Measurements from ENCODE around the gene SORCS2.

SORCS2 gene

GRCh38 chr4:7354927-7355326 is 162.6 kb downstream of the SORCS2 start:
- TF ChIP-seq CTCF (IDR thresholded peaks at IDR 0.05): no peak
- no peak overlapping the region for H3K27ac ChIP-seq
- DNase-seq (ENCODE audit: low spot score): no peak
- H3K4me3 ChIP-seq: no peak overlapping the region

GRCh38 chr4:7355795-7356194 is 163.5 kb downstream of the SORCS2 start:
- DNase-seq (ENCODE audit: low spot score): no peak
- TF ChIP-seq CTCF (IDR thresholded peaks at IDR 0.05): no peak
- Histone ChIP-seq H3K27ac (no peak overlapping the region), H3K4me3 (no peak overlapping the region)

GRCh38 chr4:7356667-7357310 is 164.5 kb downstream of the SORCS2 start:
- Histone ChIP-seq H3K4me3 (no peak overlapping the region), H3K27ac (no peak overlapping the region)
- no peak for DNase-seq (ENCODE audit: low spot score)
- TF ChIP-seq CTCF (IDR thresholded peaks at IDR 0.05): no peak

- no peak for TF ChIP-seq CTCF (IDR thresholded peaks at IDR 0.05)
- no peak for DNase-seq (ENCODE audit: low spot score)
- Histone ChIP-seq H3K27ac (no peak overlapping the region), H3K4me3 (no peak overlapping the region)
These were observed 165.0 kb downstream of the SORCS2 start for GRCh38 chr4:7357323-7357722.

GRCh38 chr4:7358100-7358735 is 165.9 kb downstream of the SORCS2 start:
- Histone ChIP-seq H3K27ac (no peak overlapping the region), H3K4me3 (no peak overlapping the region)
- TF ChIP-seq CTCF (IDR thresholded peaks at IDR 0.05): no peak
- no peak for DNase-seq (ENCODE audit: low spot score)

GRCh38 chr4:7359400-7360062 is 167.2 kb downstream of the SORCS2 start:
- no peak for DNase-seq (ENCODE audit: low spot score)
- TF ChIP-seq CTCF (IDR thresholded peaks at IDR 0.05): no peak
- no peak overlapping the region for H3K27ac ChIP-seq
- no peak overlapping the region for H3K4me3 ChIP-seq

- no peak for DNase-seq (ENCODE audit: low spot score)
- H3K4me3 ChIP-seq: no peak overlapping the region
- no peak for TF ChIP-seq CTCF (IDR thresholded peaks at IDR 0.05)
- no peak overlapping the region for H3K27ac ChIP-seq
These were observed 168.5 kb downstream of the SORCS2 start for GRCh38 chr4:7360806-7361205.
